Dermis lymphatic vessel endothelial cell (primary cell): Measurements from ENCODE around the gene MMP2. TPM values are rescaled to one million over a fixed set of nuclear protein-coding genes. Genes with fewer than 3 reads are reported as not detected.

Experiments
- total RNA-seq: library from RNA; depleted of rRNA; stranded (reverse); fragments of >200 nt; gene quantifications from 2 replicates; pipeline ENCODE4 v1.2.1, GENCODE V29; 2014

MMP2 gene
- total RNA-seq = 18.9 and 27.2 TPM in 2 replicates

GRCh38 chr16:55478827-55479429 is at the start of gene MMP2:
Gene MMP2 (plus strand): TSS chr16:55479198. CDS start chr16:55479480, 282 bp downstream.

GRCh38 chr16:55508941-55509931 is 30.2 kb downstream of the MMP2 start, which contains the start of gene LPCAT2:
Gene LPCAT2 (plus strand): TSS chr16:55509072. CDS start chr16:55509182, 110 bp downstream.

Other genes starting within 250 kb of the MMP2 start
- gene IRX6, start 155.0 kb upstream of the MMP2 start, total RNA-seq = not detected in 2 replicates
- gene LPCAT2, start 29.9 kb downstream of the MMP2 start, total RNA-seq = 5.1 and 5.4 TPM in 2 replicates
- gene CAPNS2, start 87.5 kb downstream of the MMP2 start, total RNA-seq = 0.09 and 0.11 TPM in 2 replicates
- 0.11 TPM in 1 of 2 replicates, not detected in the other for gene SLC6A2, start 176.8 kb downstream of the MMP2 start, total RNA-seq